ENCODE data around the gene SH2B3. TPM values are rescaled to one million over a fixed set of nuclear protein-coding genes. Genes with fewer than 3 reads are reported as not detected.

Gene SH2B3
- total and polyA plus RNA-seq, 2 experiments from 2014 or later: 8.1 to 59.3 TPM

GRCh38 chr12:111363578-111363977 lies 42.1 kb upstream of the SH2B3 start (continued):
- TF ChIP-seq ZNF462 (CRISPR knock-in tag; IDR thresholded peaks at IDR 0.05) (no peak), ZNF114 (CRISPR knock-in tag; IDR thresholded peaks at IDR 0.05) (no peak), EZH2 (IDR thresholded peaks at IDR 0.05; ENCODE audit: low read depth, unreplicated experiment) (no peak)
- TF ChIP-seq, protein P1, sequence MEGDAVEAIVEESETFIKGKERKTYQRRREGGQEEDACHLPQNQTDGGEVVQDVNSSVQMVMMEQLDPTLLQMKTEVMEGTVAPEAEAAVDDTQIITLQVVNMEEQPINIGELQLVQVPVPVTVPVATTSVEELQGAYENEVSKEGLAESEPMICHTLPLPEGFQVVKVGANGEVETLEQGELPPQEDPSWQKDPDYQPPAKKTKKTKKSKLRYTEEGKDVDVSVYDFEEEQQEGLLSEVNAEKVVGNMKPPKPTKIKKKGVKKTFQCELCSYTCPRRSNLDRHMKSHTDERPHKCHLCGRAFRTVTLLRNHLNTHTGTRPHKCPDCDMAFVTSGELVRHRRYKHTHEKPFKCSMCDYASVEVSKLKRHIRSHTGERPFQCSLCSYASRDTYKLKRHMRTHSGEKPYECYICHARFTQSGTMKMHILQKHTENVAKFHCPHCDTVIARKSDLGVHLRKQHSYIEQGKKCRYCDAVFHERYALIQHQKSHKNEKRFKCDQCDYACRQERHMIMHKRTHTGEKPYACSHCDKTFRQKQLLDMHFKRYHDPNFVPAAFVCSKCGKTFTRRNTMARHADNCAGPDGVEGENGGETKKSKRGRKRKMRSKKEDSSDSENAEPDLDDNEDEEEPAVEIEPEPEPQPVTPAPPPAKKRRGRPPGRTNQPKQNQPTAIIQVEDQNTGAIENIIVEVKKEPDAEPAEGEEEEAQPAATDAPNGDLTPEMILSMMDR (conservative IDR thresholded peaks at IDR 0.05; ENCODE audit: low read depth in 2 of 2): no peak

GRCh38 chr12:111366075-111366474 lies 39.6 kb upstream of the SH2B3 start:
- Mint-ChIP-seq H3K27ac (no peak overlapping the region), H3K27me3 (ENCODE audit: insufficient read depth, low read depth, poor library complexity) (peaks cover 21% of the 10 kb centered on the region), H3K4me3 (no peak overlapping the region; the same call in 2 of the 3 replicates), H3K9me3 (no peaks in the 10 kb centered on the region), H3K36me3 (ENCODE audit: low read depth) (no peaks in the 10 kb centered on the region), H3K4me1 (peaks cover 13% of the 10 kb centered on the region)
- Histone ChIP-seq H3F3A (replicated peaks; ENCODE audit: low read depth) (no peaks in the 10 kb centered on the region), H3K4me1 (ENCODE audit: insufficient read depth) (peaks cover 7% of the 10 kb centered on the region; the same call in 1 of the 2 replicates), H3K36me3 (ENCODE audit: insufficient read depth) (no peaks in the 10 kb centered on the region), H3K4me2 (no peak overlapping the region), H4K20me1 (replicated peaks; ENCODE audit: insufficient read depth) (0 out of 2 replicates have a peak, but pooled peaks cover 2% of the 10 kb centered on the region), H2AFZ (no peak overlapping the region), H3K27me3 (ENCODE audit: insufficient read depth) (peaks cover 9% of the 10 kb centered on the region; the same call in 1 of the 2 replicates), H3K4me3 (no peak overlapping the region), H3K9me2 (ENCODE audit: insufficient read depth) (no peaks in the 10 kb centered on the region), H3K79me2 (replicated peaks; ENCODE audit: insufficient read depth) (no peaks in the 10 kb centered on the region), H3K27ac (ENCODE audit: low read depth) (no peak overlapping the region)
- no peak for ATAC-seq
- no peak for DNase-seq (ENCODE audit: low spot score)
- TF ChIP-seq STAT1 (IDR thresholded peaks at IDR 0.05; ENCODE audit: unreplicated experiment) (no peak), JUNB (IDR thresholded peaks at IDR 0.05; ENCODE audit: unreplicated experiment) (no peak), ZNF462 (CRISPR knock-in tag; IDR thresholded peaks at IDR 0.05) (no peak), ZNF331 (CRISPR knock-in tag; IDR thresholded peaks at IDR 0.05; ENCODE audit: low read depth) (no peak), NANOG (IDR thresholded peaks at IDR 0.05; ENCODE audit: borderline replicate concordance) (no peak)

Measured in GM23338 (cell line).